Activated CD8-positive, alpha-beta memory T cell treated with anti-CD3 and anti-CD28 coated beads, Interleukin-2, amount 50 U/mL, for 48 hours (primary cell): ENCODE measurements around the gene VOPP1.
"Not testable (repeated sequence)": the region's sequence is repeated elsewhere in the genome, so short reads cannot be mapped to it uniquely, and the experiment has no call there.

Experiments
- DNase-seq: peaks from one replicate; pipeline ENCODE4 v3.0.0-alpha.2; 2020

Gene VOPP1, protein sequence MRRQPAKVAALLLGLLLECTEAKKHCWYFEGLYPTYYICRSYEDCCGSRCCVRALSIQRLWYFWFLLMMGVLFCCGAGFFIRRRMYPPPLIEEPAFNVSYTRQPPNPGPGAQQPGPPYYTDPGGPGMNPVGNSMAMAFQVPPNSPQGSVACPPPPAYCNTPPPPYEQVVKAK

DNA sequence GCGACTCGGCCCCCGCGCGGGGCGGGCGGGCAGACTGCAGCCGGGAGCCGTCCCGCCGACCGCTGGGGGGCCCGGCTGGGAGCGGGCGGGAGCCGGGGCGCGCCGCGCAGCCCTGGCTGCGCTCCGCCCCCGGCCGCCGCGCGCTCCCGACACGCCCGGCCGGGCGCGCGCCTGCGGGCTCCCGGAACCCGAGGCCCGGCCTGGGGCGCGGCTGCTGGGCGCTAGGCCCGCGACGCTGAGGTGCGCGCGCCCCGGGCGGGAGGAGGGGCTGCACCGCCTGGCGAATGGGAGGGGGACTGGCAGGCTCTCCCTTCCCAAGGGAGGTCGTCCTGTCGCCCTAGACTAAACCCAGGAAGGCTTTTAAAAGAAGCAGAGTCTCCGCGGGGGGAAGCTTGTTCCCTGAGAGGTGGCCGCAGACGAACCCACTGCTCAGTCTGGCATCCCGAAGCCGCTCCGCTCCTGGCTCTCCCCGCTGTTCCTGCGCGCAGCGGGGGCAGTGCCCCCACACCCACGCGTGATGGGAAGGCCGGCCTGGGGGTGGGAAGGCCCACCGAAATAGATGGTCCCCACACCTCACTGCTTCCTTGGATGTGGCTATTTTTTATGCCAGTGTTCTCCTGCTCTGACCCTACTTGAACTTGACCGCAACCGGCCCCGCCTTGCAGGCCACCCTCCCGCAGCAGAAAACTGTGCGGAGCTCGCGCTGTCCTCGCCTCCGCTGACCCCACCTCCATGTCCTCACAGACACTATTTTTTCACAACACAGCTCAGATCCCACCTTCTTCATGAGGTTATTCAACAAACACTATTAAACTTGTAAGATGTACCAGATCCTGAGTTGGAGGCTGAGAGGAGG, at the start of gene VOPP1:
TSS of gene VOPP1 (minus strand) at position 125 of the 856 bp plus-strand sequence. CDS start 178 bp downstream, outside the sequence.
- peak; percentile 78 for DNase-seq

DNA sequence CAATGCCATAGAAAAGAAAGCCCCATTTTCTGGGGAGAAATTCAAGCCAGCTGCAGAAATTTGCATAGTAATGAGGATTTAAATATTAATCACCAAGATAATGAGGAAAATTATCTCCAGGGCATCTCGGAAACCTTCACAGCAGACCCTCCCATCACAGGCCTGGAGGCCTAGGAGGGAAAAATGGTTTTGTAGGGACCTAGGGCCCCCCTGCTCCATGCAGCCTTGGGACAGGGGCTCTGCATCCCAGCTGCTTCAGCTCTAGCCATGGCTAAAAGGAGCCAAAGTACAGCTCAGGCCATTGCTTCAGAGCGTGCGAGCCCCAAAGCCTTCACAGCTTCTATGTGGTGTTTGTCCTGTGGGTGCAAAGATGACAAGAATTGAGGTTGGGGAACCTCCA, 46.6 kb upstream of the VOPP1 start:
- no peak for DNase-seq

- DNase-seq = not testable (repeated sequence)
Measured at GRCh38 chr7:55614365-55615064, 42.2 kb upstream of the VOPP1 start.

DNA sequence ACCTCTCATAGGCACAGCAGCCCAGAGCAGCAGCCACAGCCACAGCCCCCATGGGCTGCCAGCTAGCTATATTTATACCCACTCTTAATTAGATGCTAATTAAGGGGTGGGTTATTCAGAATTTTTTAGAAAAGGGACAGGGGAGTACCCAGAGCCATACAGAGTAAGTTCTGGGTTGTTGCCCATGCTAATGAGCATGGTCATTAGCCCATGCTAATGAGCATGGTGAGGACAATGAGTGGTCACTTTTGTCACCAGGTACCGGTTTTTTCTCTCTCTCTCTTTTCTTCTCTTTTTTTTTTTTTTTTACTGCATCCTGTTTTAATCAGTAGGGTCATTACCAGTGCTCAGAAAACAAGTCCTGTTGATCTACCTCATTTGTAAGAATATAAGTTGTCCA, 37.4 kb upstream of the VOPP1 start:
- DNase-seq = not testable (repeated sequence)

DNA sequence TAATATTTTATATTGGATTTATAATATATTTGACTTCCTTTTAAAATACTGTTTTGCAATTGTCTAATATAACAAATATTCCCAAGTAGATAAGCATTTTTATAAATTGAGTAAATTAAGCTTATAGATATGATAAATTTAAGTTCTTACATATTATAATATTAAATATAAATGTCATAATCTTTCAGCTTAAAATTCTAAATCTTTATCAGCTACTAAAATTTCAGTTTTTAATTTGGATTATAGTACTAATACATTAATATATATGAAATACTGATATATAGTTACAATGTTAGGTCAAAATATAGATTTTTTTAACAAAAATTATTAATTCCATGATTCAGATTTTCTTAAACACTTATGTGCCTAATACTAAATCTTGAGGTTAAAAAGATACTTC, 33.4 kb upstream of the VOPP1 start:
- not testable (repeated sequence) for DNase-seq

GRCh38 chr7:55597944-55598499, 25.7 kb upstream of the VOPP1 start:
- not testable (repeated sequence) for DNase-seq

DNA sequence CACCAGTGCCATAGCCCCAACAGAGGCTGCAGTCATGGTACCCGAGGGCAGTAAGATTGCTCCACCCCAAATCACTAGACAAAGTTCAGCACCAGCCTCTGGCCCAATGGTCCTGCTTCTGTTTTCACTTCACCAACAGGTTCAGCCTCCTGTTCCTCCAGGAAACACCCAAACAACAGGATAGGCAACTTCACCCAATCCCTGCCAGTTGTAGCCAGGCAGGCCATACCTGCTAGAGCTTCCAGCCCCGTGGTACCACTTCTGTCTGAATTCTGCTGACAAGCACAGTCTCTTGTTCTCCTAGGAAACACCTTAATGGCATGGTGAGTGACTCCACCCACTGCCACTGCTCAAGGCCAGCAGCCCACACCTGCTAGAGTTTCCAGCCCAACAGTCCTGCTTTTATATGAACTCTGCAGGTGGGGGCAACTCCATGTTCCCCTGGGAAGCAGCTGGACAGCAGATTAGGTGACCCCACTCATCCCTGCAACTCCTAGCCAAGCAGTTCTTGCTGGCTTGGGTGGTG, 25.0 kb upstream of the VOPP1 start:
- not testable (repeated sequence) for DNase-seq

GRCh38 chr7:55595511-55595910, 23.2 kb upstream of the VOPP1 start:
- no peak for DNase-seq

- DNase-seq = no peak
Measured at GRCh38 chr7:55594870-55595269, 22.6 kb upstream of the VOPP1 start.

DNA sequence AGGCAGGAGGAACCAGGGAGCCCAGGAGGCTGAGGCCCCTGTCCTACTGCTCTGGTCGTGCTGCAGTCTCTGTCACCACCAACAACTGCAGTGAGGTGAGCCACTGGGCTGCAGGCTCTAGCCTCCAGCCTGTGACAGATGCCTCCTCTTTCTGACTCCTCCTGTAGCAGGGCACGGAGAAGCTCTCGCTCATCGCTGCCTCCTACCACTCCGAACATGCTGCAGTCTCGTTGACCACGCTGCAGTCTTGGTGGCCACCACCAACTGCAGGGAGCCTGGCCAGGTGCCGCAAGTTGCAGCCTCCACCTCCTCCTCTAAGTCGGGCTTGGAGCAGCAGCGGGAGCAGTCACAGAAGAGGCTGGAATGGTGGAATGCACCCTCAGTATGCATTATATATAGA, 22.1 kb upstream of the VOPP1 start:
- DNase-seq = no peak

DNA sequence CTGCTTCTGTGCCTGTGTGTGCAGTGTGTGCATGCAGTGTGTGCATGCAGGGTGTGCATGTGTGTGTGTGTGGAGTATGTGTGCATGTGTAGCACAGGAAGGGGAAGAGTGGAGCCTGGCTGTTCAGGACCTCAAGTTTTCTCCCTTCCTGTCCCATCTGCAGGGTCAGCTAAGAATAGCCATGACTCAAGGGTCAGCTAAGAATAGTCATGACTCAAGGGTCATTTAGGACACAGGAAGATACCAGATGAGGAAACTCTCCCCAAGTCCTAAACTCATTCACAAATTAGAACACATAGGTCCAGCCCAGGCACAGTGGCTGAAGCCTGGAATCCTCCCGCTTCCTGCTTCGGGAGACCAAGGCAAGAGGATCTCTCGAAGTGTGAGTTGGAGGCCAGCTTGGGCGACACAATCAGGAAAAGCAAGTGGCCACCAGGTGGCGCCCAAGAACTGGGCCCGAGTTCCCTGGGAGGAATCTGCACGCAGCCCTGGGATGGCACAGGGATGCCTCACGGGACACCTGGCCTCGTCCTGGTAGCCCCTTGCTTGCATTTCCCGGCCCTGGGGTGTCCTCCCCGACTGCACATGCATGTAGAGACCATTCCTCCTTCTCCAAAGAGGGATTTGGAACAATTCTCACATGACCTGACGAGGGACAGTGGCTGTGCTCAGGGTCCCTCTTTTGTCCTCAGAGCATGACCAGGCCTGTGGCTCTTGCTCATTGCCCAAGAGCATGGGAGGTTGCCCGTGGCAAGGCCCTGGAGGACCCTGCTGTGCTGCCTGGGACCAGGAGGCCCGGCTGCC, 21.4 kb upstream of the VOPP1 start:
- DNase-seq = peak; percentile 95

DNA sequence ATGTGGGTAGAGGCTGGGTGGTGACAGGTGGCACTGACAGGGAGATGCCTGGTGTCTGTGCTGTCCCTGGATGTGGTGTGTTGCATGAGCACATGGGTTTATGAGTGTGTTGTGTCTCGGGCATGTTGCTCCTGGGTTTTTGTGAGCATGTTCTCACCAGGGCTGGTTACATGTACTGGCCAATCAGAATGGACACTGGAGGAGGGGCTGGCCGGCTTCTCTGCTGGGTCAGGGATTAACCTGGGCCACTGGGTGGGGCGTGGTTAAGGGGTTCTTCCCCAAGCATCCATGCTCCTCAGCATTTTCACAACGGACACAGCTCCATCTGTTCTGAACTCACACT, 20.8 kb upstream of the VOPP1 start:
- DNase-seq = no peak

- DNase-seq = no peak
Measured at GRCh38 chr7:55592492-55592891, 20.2 kb upstream of the VOPP1 start.

DNA sequence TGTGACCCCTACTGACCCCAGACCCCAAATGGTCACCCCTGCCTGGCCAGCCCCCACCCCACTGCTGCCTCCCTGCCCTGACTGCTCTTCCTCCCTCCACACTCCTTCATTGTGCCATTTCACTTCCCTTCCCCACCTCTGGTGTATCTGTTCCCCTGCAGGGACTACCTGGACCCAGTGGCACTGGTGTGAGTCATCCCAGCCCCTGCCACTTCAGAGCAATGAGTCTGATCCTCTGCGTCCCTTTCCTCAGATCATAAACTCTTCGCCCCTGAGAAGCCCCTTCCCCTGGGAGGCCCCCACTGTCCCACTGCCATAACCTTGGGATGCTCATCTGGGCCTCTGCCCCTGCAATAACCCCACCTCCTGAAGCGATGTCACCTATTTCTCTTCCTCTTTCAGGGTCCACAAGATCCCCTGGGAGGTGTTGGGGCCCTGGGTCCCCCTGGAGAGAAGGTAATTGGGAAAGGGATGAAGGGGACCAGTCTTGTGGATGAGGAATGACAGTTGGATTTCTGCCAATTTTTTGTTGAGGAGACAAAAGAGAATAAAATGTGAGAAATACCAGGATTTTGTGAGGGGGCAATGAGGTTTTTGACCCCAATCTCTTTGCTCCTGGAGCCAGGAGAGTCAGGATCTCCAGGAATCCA, 19.1 kb upstream of the VOPP1 start:
- no peak for DNase-seq

DNA sequence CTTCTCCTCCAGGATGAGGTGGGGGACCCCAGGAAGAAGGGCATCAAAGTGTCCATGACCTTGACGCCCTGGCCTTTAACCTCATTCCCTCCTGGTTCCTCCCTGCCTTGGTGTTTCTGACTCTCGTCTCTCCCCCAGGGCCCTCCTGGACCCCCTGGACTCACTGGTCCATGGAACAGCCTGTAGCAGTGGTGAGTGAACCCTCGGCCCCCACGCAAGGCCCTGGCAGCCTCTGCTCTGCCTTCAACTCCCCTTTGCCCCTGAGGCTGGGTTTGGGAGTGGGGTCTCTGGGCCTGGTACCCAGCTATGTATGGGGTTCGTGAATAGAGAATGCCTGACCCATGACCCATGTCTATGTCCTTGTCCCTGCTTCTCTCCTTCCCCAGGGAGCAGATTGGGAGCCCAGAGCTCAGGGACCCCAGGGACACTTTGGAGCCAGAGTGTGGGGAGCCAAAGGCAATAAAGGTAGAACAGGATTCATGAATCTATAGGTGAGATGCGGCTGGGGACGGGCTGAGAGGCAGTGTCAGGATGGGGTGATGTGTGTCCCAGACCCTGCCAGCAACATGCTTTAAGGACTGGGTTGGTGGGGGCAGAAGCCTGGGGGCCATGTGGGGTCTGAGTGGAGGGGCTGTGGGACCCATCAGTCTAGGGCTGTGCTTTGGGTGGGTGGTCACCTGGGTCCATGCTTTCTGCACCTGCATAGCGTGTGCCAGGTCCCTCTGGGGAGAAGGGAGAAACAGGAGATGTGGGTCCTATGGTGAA, 18.4 kb upstream of the VOPP1 start:
- no peak for DNase-seq

GRCh38 chr7:55589905-55590304, 17.6 kb upstream of the VOPP1 start:
- DNase-seq = no peak

DNA sequence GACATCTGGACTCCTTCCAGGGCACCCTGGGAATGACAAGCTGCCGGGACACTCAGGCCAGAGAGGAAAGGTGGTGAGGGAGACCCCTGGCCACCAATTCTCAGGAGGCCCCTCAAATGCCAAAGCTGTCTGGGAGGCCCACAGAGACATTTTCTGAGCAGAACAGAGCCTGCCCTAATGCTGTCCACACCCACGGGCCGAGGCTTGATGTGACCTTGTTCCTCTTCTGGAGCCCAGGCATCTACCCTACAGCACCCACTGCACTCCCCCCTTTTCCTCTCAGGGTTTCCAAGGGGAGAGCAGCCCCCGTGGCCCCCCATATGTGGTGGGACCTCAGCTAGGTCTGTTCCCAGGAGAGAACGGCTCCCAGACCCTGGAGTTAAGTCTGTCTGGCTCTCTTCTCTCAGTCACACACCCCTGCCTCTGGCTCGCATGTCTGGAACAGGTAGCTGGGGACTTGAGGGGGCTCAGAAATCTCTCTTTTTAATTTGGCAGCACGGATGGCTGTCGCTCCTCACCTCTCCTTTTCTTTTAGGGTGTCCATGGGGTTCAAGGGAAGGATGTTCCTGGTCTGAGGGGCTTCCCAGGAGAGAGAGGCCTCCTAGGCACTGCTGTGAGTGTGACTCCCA, 16.8 kb upstream of the VOPP1 start:
- no peak for DNase-seq

DNA sequence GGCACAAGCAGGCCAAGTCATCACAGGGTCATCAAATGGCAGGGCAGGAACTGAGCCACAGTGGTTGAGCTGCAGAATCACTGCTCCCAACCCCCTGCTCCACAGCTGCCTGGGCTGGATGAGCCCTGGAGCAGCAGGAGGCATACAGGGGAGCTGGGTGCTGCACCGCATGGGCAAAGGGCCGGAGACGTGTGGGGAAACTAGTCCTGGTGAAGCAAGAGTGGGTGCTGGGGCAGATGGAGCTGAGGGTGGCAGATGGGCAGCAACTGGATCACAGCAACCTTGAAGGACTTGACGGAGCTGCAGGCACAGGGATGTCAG, 16.0 kb upstream of the VOPP1 start:
- no peak for DNase-seq

GRCh38 chr7:55587687-55588378, 15.5 kb upstream of the VOPP1 start:
- no peak for DNase-seq

DNA sequence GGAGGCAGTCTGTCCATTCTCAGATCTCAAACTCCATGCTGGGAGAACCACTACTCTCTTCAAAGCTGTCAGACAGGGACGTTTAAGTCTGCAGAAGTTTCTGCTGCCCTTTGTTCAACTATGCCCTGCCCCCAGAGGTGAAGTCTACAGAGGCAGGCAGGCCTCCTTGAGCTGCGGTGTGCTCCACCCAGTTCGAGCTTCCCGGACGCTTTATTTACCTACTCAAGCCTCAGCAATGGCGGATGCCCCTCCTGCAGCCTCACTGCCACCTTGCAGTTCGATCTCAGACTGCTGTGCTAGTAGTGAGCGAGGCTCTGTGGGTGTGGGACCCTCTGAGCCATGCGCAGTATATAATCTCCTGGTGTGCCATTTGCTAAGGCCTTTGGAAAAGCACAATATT, 10.4 kb upstream of the VOPP1 start:
- DNase-seq = not testable (repeated sequence)
